Measurements from ENCODE around the gene ZNF14.

DNA sequence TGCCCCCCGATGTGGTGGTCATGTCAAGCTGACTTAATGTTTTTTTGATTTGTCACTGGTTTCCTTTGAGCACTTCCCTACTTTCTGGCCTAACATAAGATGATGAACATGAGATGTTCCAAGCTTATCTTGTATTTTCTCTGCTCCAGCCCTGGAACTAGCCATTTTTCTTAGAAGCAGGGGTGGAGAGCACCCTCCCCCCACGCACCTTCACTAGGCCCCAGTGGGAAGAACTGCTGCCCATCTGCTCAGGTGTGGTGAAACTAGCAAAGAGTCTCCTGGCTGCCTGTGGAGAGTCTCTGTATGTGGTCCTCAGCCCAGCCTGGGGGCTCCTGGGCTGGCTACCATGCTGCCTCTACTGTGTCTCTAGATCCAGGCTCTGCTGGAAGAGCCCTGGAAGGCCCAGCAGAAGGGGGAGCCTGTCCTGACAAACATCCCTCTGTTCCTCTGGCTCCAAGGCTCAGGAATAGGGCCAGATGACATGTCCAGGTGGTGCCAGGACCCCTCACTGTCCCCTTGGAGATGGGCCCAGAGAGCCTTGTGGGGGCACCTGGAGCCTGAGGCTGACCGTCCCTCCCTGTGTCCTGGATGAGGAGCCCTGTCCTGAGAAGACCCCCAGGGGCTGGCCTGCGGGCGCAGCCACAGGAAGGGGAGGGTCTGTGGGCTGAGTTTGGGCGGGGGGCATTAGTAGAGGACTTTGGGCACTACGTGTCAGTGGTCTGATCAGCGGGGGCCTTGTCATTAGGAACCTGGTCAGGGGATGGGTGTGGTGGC is 4.8 kb upstream of the ZNF14 start:
- TF ChIP-seq EZH2 (IDR thresholded peaks at IDR 0.05; ENCODE audit: borderline replicate concordance, control insufficient read depth, low read depth, low read length): no peak
- TF ChIP-seq IKZF2 (IDR thresholded peaks at IDR 0.05): no peak
- TF ChIP-seq KDM1A (IDR thresholded peaks at IDR 0.05; ENCODE audit: borderline replicate concordance): no peak
- TF ChIP-seq NRF1 (conservative IDR thresholded peaks at IDR 0.05; ENCODE audit: low read depth, low read length): no peak
- no peak for TF ChIP-seq RFX5 (IDR thresholded peaks at IDR 0.05; ENCODE audit: low read depth, low read length)
- TF ChIP-seq NR2C1 (IDR thresholded peaks at IDR 0.05): no peak

Measured in GM12878 (cell line).